ENCODE data around the gene FOXP2.

- TF ChIP-seq CTCF (IDR thresholded peaks at IDR 0.05) (no peak), POLR2A (IDR thresholded peaks at IDR 0.05) (no peak)
These were observed 304.2 kb downstream of the FOXP2 start for GRCh38 chr7:114718861-114719260.
